Stomach (tissue), 9 donors: ENCODE measurements around the gene CCDC47. TPM values are rescaled to one million over a fixed set of nuclear protein-coding genes. Genes with fewer than 3 reads are reported as not detected.

ENCODE experiments used
- DNase-seq, 2 donors: peaks; one replicate each; pipeline versions ENCODE4 v3.0.0 to v3.0.0-alpha.2; 2013 to 2019
- H3K27ac ChIP-seq, 5 donors: fragments of 200-600 bp in 4 of 5; sonication (generic) in 4 of 5; one replicate each; pipeline ENCODE4 v1.5.1; 2013 to 2019; ENCODE audit warnings: mild to moderate bottlenecking in 1 of 5, moderate library complexity in 1 of 5
- H3K27me3 ChIP-seq, 3 donors: fragments of 200-600 bp; sonication (generic); one replicate each; pipeline ENCODE4 v1.5.1; 2017 to 2019; ENCODE audit warnings: mixed run types in 1 of 3
- H3K36me3 ChIP-seq, 4 donors: fragments of 200-600 bp; sonication (generic); 1 replicate in 3 of 4; 2 replicates in 1 of 4; pipeline ENCODE4 v1.5.1; 2016 to 2019
- H3K4me1 ChIP-seq, 4 donors: fragments of 200-600 bp; sonication (generic); one replicate each; pipeline ENCODE4 v1.5.1; 2016 to 2019
- H3K4me3 ChIP-seq, 4 donors: fragments of 200-600 bp; sonication (generic) in 3 of 4; one replicate each; pipeline ENCODE4 v1.5.1; 2016 to 2019; ENCODE audit warnings: mild to moderate bottlenecking in 1 of 4
- H3K9me3 ChIP-seq, 4 donors: fragments of 200-600 bp; sonication (generic); one replicate each; pipeline ENCODE4 v1.5.1; 2016 to 2019
- CTCF ChIP-seq, 7 experiments: fragments of 450-650 bp in 4 of 7; fragments of 200-600 bp in 3 of 7; sonication (generic) in 3 of 7; IDR thresholded peaks; one replicate each; pipeline ENCODE4 v1.5.1; 2016 to 2019; ENCODE audit warnings: antibody characterized with exemption in 7 of 7, control low read depth in 2 of 7, mild to moderate bottlenecking in 1 of 7
- EP300 ChIP-seq: sonication (generic); formaldehyde crosslinking; IDR thresholded peaks from one replicate; pipeline ENCODE4 v1.6.1; 2017; ENCODE audit warnings: antibody characterized with exemption
- POLR2A ChIP-seq, 4 donors: fragments of 450-650 bp; IDR thresholded peaks; one replicate each; pipeline ENCODE4 v1.6.1; 2016; ENCODE audit warnings: antibody characterized with exemption in 4 of 4, control low read depth in 2 of 4, mild to moderate bottlenecking in 1 of 4, moderate library complexity in 1 of 4
- POLR2AphosphoS5 ChIP-seq, 3 donors: sonication (generic); formaldehyde crosslinking; IDR thresholded peaks; one replicate each; pipeline ENCODE4 v1.6.1; 2016; ENCODE audit warnings: antibody characterized with exemption in 3 of 3
- WGBS, 5 donors: extraction: QIAGEN DNeasy Blood & Tissue Kit in 3 of 5; methylation state at CpG; one replicate each; pipeline versions ENCODE4 v1.1.5 to v1.1.7; 2013 to 2018; 5-methylcytosine and 5-hydroxymethylcytosine counted together
- intact Hi-C: fragments of 100-400 bp; cut with DNase I; formaldehyde crosslinking; loops from one replicate; pipeline ENCODE4 v1.15.1; 2023; ENCODE audit warnings: low total_unique reads
- polyA plus RNA-seq, 3 donors: library from polyadenylated mRNA; stranded (reverse); fragments of 200-250 nt; gene quantifications; one replicate each; pipeline ENCODE4 v1.2.3, GENCODE V29; 2013
- total RNA-seq, 5 donors: library from RNA; depleted of rRNA; stranded (reverse); fragments of >200 nt; gene quantifications; one replicate each; pipeline versions ENCODE4 v1.1.0 to v1.2.3, GENCODE V29; 2014 to 2016
- donor health status: healthy with polysubstance abuse.
- donor health status: Bipolar disorder and iron deficiency.
- donor health status: healthy.

Gene CCDC47
- total and polyA plus RNA-seq, 8 donors, result 11.5 to 139 (median 51.4) TPM

GRCh38 chr17:63709110-63709509 is 64.3 kb downstream of the CCDC47 start:
- Histone ChIP-seq H3K27ac (no peak overlapping the region), H3K27me3 (no peaks in the 10 kb centered on the region), H3K4me3 (no peak overlapping the region), H3K9me3 (no peaks in the 10 kb centered on the region), H3K4me1 (no peaks in the 10 kb centered on the region), H3K36me3 (peaks cover 29 to 99% (median 97%) of the 10 kb centered on the region in 4 donors)
- intact Hi-C loops, result no loop called here
- no peak for DNase-seq
- WGBS, 5 donors, result 90 to 95% (median 93%) methylated on average over 6 of the region's 6 CpGs
- TF ChIP-seq EP300 (no peak), POLR2A (IDR thresholded peaks at IDR 0.05) (no peak), POLR2AphosphoS5 (IDR thresholded peaks at IDR 0.05) (no peak), CTCF (IDR thresholded peaks at IDR 0.05) (no peak)

- DNase-seq, result no peak
- Histone ChIP-seq H3K9me3 (no peaks in the 10 kb centered on the region), H3K36me3 (peaks cover 27 to 95% (median 93%) of the 10 kb centered on the region in 4 donors), H3K27me3 (no peaks in the 10 kb centered on the region), H3K4me1 (peaks cover 0 to 7% (median 4%) of the 10 kb centered on the region in 4 donors), H3K4me3 (no peak overlapping the region), H3K27ac (peak overlapping the region in 1 of 5 donors; percentile 13)
- no peak for TF ChIP-seq POLR2AphosphoS5 (IDR thresholded peaks at IDR 0.05)
- TF ChIP-seq CTCF (IDR thresholded peaks at IDR 0.05), result no peak
- TF ChIP-seq POLR2A (IDR thresholded peaks at IDR 0.05), result no peak
- no peak for TF ChIP-seq EP300
- WGBS, 5 donors, result 81 to 95% (median 90%) methylated on average over 5 to 11 of the region's 11 CpGs
- intact Hi-C loops, result no loop called here
These were observed 66.2 kb downstream of the CCDC47 start for GRCh38 chr17:63707151-63707550.

- H3K36me3 ChIP-seq, result peaks cover 21 to 89% (median 87%) of the 10 kb centered on the region in 4 donors
- 77 to 83% (median 78%) methylated on average over 7 of the region's 7 CpGs for WGBS, 5 donors
- H3K27me3 ChIP-seq, result no peaks in the 10 kb centered on the region
- TF ChIP-seq POLR2AphosphoS5 (IDR thresholded peaks at IDR 0.05) (no peak), EP300 (no peak), POLR2A (IDR thresholded peaks at IDR 0.05) (no peak), CTCF (IDR thresholded peaks at IDR 0.05) (no peak)
- H3K4me3 ChIP-seq, result no peak overlapping the region
- no peaks in the 10 kb centered on the region for H3K9me3 ChIP-seq
- H3K27ac ChIP-seq, result peak overlapping the region in 1 of 5 donors; percentile 13
- intact Hi-C loops, result no loop called here
- no peak for DNase-seq
- H3K4me1 ChIP-seq, result peaks cover 3 to 14% (median 10%) of the 10 kb centered on the region in 4 donors
These were observed 66.9 kb downstream of the CCDC47 start for GRCh38 chr17:63706336-63707082.

- WGBS, 5 donors, result 63 to 85% (median 68%) methylated on average over 3 of the region's 3 CpGs
- H3K9me3 ChIP-seq, result no peaks in the 10 kb centered on the region
These were observed 67.7 kb downstream of the CCDC47 start for GRCh38 chr17:63705657-63706056.

More at GRCh38 chr17:63705657-63706056, 67.7 kb downstream of the CCDC47 start:
- H3K4me1 ChIP-seq, result peaks cover 11 to 22% (median 19%) of the 10 kb centered on the region in 4 donors
- no peaks in the 10 kb centered on the region for H3K27me3 ChIP-seq
- peaks cover 20 to 80% (median 78%) of the 10 kb centered on the region in 4 donors for H3K36me3 ChIP-seq
- intact Hi-C loops, result no loop called here
- no peak overlapping the region for H3K4me3 ChIP-seq
- TF ChIP-seq POLR2AphosphoS5 (IDR thresholded peaks at IDR 0.05), result no peak
- TF ChIP-seq CTCF (IDR thresholded peaks at IDR 0.05), result no peak
- TF ChIP-seq EP300, result no peak
- TF ChIP-seq POLR2A (IDR thresholded peaks at IDR 0.05), result no peak
- DNase-seq, result no peak
- no peak overlapping the region for H3K27ac ChIP-seq
